Measurements from ENCODE around the gene LRRC53. TPM values are rescaled to one million over a fixed set of nuclear protein-coding genes. Genes with fewer than 3 reads are reported as not detected.

LRRC53 gene
- total RNA-seq, 4 donors from 2014 or later, result not detected

GRCh38 chr1:74531796-74532195, 19.4 kb upstream of the LRRC53 start:
- DNase-seq (ENCODE audit: low spot score) (no peak), ATAC-seq (ENCODE audit: low FRiP score) (no peak)
- TF ChIP-seq, protein P1, sequence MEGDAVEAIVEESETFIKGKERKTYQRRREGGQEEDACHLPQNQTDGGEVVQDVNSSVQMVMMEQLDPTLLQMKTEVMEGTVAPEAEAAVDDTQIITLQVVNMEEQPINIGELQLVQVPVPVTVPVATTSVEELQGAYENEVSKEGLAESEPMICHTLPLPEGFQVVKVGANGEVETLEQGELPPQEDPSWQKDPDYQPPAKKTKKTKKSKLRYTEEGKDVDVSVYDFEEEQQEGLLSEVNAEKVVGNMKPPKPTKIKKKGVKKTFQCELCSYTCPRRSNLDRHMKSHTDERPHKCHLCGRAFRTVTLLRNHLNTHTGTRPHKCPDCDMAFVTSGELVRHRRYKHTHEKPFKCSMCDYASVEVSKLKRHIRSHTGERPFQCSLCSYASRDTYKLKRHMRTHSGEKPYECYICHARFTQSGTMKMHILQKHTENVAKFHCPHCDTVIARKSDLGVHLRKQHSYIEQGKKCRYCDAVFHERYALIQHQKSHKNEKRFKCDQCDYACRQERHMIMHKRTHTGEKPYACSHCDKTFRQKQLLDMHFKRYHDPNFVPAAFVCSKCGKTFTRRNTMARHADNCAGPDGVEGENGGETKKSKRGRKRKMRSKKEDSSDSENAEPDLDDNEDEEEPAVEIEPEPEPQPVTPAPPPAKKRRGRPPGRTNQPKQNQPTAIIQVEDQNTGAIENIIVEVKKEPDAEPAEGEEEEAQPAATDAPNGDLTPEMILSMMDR (IDR thresholded peaks at IDR 0.05), result no peak

DNA sequence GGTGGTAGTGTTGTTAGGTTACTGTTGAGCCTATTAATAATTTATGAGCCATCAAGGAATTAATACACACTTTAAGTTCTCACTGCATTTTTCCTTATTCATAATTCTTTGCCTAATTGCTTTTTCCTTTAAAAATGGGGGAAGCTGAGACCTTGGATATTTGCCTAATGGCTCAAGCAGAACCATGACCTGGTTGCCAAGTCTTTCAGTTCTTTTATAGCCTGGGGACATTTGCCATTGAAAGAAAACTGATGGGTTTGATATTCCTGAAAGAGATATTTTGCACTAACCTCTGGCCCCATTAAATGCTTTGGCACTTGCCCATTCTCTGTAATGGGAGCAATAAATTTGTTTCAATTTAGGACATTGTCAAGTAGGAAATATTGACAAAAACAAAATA, 18.5 kb upstream of the LRRC53 start:
- TF ChIP-seq, protein P1 (IDR thresholded peaks at IDR 0.05), result no peak
- ATAC-seq (ENCODE audit: low FRiP score), result no peak
- no peak for DNase-seq (ENCODE audit: low spot score)

- TF ChIP-seq, protein P1 (IDR thresholded peaks at IDR 0.05), result no peak
- no peak for ATAC-seq (ENCODE audit: low FRiP score)
- DNase-seq (ENCODE audit: low spot score), result no peak
These were observed 15.7 kb upstream of the LRRC53 start for GRCh38 chr1:74528123-74528522.

DNA sequence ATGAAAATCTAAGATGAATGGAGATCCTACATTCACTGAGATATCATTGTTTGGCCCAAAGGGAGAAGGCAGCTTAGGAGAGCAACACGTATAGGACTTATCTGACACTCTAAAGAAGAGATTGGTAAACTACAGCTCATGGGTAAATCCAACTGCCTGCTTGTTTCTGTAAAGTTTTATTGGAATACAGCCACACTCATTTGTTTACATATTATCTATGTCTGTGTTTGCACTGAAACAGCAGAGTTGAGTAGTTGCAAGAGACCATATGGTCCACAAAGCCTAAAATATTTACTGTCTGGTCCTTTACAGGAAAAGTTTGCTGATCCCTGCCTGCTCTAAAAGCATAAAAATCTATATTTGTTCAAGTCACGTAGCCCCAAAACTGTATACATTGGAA, 14.3 kb upstream of the LRRC53 start:
- TF ChIP-seq, protein P1 (IDR thresholded peaks at IDR 0.05), result no peak
- ATAC-seq (ENCODE audit: low FRiP score), result no peak
- DNase-seq (ENCODE audit: low spot score), result no peak

DNA sequence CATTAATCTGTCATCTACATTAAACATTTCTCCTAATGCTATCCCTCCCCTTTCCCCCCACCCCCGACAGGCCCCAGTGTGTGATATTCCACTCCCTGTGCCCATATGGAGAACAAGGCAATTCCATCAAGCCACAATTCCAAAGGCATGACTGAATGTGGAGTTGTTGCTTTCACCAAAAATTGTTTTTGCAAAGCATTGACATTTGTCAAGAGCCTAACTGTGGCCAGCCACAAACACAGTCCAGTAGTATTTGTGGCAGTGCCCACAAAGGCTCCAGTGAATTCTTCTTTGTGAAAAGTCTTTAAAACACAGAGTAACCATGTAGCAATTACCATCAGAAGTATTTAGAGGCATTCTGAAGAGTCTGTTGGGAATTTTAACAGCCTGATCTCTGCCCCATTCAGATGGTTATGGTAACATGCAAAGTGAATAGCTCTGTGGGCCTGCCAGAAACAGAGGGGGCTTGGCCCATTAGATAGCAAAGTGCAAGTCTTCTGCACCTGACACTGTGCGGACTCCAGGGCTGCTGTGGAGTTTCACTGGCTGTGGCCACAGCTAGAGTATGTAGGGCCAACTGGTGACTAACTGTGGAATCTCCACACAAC, 11.6 kb upstream of the LRRC53 start:
- TF ChIP-seq, protein P1 (IDR thresholded peaks at IDR 0.05), result no peak
- no peak for ATAC-seq (ENCODE audit: low FRiP score)
- DNase-seq (ENCODE audit: low spot score), result no peak

DNA sequence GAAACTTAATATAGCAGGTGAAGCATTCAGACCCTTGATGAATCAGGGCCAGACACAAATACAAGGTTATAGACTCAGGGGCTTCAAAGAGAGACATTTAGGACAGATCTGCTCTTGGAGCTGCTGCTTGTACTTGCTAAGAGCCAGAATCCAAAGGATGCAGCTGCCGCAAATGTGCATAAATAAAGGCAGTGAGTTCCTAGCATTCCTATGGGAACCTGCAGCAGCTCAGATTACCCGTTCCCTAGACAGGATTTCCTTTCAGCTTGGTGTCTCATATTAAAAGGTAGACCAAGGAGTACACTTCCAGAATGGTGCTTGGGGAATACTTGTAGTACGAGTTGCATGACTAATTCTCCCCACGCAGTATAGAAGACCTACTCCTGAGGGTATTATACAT, 9.7 kb upstream of the LRRC53 start:
- TF ChIP-seq, protein P1 (IDR thresholded peaks at IDR 0.05), result no peak
- no peak for ATAC-seq (ENCODE audit: low FRiP score)

GRCh38 chr1:74517599-74518051, 5.2 kb upstream of the LRRC53 start:
- TF ChIP-seq, protein P1 (IDR thresholded peaks at IDR 0.05), result no peak
- ATAC-seq (ENCODE audit: low FRiP score) (no peak), DNase-seq (ENCODE audit: low spot score) (no peak)

More for the DNA sequence above, 9.7 kb upstream of the LRRC53 start:
- no peak for DNase-seq (ENCODE audit: low spot score)

Data from omental fat pad (tissue), 4 donors.